ENCODE results near the gene RGS2.

The RGS2 gene

GRCh38 chr1:192766009-192766625 lies 42.7 kb upstream of the RGS2 start:
- no peak for TF ChIP-seq CTCF (IDR thresholded peaks at IDR 0.05; ENCODE audit: low read depth, low read length)
- peak in 1 of 2 donors; percentile 51 for DNase-seq (ENCODE audit: low read depth in 2 of 2)
- H3K4me3 ChIP-seq (replicated peaks in 1 of 2; ENCODE audit: low read depth in 2 of 2, low read length in 2 of 2): no peak overlapping the region

- TF ChIP-seq CTCF (IDR thresholded peaks at IDR 0.05; ENCODE audit: low read depth, low read length): no peak
- no peak for DNase-seq (ENCODE audit: low read depth in 2 of 2)
- no peak overlapping the region for H3K4me3 ChIP-seq (replicated peaks in 1 of 2; ENCODE audit: low read depth in 2 of 2, low read length in 2 of 2)
Observed at GRCh38 chr1:192766876-192767275, 42.0 kb upstream of the RGS2 start.

GRCh38 chr1:192767798-192768197 lies 41.0 kb upstream of the RGS2 start:
- DNase-seq (ENCODE audit: low read depth in 2 of 2): no peak
- no peak overlapping the region for H3K4me3 ChIP-seq (replicated peaks in 1 of 2; ENCODE audit: low read depth in 2 of 2, low read length in 2 of 2)
- TF ChIP-seq CTCF (IDR thresholded peaks at IDR 0.05; ENCODE audit: low read depth, low read length): no peak

GRCh38 chr1:192768463-192768862 lies 40.4 kb upstream of the RGS2 start:
- TF ChIP-seq CTCF (IDR thresholded peaks at IDR 0.05; ENCODE audit: low read depth, low read length): no peak
- no peak overlapping the region for H3K4me3 ChIP-seq (replicated peaks in 1 of 2; ENCODE audit: low read depth in 2 of 2, low read length in 2 of 2)
- no peak for DNase-seq (ENCODE audit: low read depth in 2 of 2)

GRCh38 chr1:192771341-192771740 lies 37.5 kb upstream of the RGS2 start:
- DNase-seq (ENCODE audit: low read depth in 2 of 2): no peak
- H3K4me3 ChIP-seq (replicated peaks in 1 of 2; ENCODE audit: low read depth in 2 of 2, low read length in 2 of 2): no peak overlapping the region
- TF ChIP-seq CTCF (IDR thresholded peaks at IDR 0.05; ENCODE audit: low read depth, low read length): no peak

GRCh38 chr1:192775631-192776030 lies 33.2 kb upstream of the RGS2 start:
- TF ChIP-seq CTCF (IDR thresholded peaks at IDR 0.05; ENCODE audit: low read depth, low read length): no peak
- no peak for DNase-seq (ENCODE audit: low read depth in 2 of 2)
- H3K4me3 ChIP-seq (replicated peaks in 1 of 2; ENCODE audit: low read depth in 2 of 2, low read length in 2 of 2): no peak overlapping the region

- no peak for TF ChIP-seq CTCF (IDR thresholded peaks at IDR 0.05; ENCODE audit: low read depth, low read length)
- no peak overlapping the region for H3K4me3 ChIP-seq (replicated peaks in 1 of 2; ENCODE audit: low read depth in 2 of 2, low read length in 2 of 2)
- no peak for DNase-seq (ENCODE audit: low read depth in 2 of 2)
Observed at GRCh38 chr1:192776206-192776605, 32.6 kb upstream of the RGS2 start.

Measured in cardiac fibroblast (primary cell).